Kidney capillary endothelial cell (primary cell): ENCODE results near the gene LAMA2.

Experiments used
- DNase-seq: peaks from one replicate; pipeline ENCODE4 v3.0.0-alpha.2; 2018; ENCODE audit warnings: low spot score

The LAMA2 gene

DNA sequence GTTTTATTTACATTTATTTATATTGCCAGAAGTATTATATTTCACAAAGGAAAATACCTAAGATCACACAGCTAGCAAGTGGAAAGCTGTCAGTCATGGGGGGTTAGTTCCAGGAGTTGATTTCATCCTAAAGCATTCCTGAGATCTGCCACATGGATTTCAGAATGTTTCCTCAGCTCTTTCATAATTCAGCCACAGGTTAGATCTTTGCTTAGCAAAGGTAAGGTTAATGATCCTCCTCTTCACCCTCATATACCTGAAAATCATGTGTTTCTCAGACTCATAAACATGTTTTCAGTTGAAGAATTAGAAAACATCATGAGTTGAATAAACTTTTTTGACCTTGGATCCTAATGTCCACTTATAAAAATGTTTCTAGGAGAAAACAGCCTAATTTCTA lies 611.6 kb downstream of the LAMA2 start:
- DNase-seq = no peak

- DNase-seq = no peak
These were observed 612.7 kb downstream of the LAMA2 start for GRCh38 chr6:129495652-129496051.

DNA sequence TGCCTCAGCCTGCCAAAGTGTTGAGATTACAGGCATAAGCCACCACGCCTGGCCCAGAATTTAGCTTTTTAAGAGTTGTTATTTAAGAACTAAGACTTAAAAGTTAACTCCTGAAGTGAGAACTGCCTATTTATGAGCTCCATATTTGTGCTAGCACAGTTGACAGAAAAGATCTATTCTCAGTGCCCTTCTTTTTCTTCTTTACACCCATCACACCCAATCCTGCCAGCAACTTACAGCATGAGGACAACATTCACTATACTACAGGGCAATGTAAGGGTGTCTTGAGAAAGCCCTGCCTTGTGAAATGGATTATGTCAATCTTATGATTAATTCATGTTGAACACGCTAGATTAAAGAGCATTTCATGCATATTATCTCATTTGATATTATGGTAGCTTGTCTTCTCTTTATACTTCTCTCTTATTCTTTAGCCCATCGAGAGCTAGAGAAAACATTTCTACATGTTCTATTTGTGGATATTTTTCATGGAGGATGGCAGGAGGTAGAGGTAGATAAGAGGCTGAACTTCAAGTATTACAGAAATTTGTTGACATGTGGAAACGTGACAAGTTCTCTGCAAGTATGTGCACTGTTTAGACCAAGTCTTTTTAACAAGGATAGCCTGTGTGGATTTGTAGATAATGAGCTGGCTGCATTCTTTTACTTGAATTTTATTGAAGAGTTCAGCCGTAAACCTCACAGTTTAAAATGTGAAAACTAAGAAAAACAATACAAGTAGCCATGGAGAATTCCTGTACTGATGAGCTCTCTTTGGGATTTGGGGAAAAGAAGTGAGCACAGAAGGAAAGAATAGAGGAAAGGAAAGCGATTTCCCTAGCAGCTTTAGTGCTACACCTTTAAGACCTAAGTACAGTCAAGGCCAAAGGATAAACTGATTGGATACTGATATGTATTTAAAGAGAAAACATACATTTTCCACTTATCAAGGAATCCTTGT lies 614.8 kb downstream of the LAMA2 start:
- DNase-seq = no peak

DNA sequence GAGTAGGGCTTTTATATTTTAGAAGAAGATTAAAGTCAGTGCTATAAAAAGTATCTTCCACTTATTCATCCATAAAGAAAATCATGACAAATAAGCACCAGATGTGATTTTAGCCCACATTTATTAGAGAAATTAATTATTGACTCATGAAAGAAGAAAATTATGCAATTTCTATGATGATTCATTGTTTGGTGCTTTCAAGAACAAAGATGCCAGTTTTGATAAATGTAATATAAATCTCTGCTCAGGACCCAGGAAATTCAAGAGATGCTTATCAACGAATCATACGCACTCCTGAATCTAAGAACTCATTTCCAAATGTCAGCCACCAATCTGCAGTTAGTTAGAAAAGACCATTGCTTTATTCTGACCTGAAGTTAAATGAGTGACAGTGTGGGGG lies 615.6 kb downstream of the LAMA2 start:
- no peak for DNase-seq

GRCh38 chr6:129498950-129499842 lies 616.3 kb downstream of the LAMA2 start:
- DNase-seq = peak; percentile 52

DNA sequence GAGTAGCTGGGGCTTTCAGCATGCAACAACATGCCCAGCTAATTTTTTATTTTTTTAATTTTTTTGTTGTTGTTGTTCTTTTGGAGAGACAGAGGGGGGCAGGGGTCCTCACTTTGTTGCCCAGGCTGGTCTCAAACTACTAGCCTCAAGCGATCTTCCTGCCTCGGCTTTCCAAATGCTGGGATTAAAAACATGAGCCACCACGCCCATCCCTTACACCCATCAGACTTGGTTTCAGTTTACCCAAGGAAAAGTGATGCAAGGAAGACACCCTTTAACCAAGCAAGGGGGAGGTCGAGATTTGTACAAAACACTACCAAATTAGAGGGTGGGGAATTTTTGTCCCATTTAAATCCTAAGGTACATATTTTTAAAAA lies 616.9 kb downstream of the LAMA2 start:
- no peak for DNase-seq

DNA sequence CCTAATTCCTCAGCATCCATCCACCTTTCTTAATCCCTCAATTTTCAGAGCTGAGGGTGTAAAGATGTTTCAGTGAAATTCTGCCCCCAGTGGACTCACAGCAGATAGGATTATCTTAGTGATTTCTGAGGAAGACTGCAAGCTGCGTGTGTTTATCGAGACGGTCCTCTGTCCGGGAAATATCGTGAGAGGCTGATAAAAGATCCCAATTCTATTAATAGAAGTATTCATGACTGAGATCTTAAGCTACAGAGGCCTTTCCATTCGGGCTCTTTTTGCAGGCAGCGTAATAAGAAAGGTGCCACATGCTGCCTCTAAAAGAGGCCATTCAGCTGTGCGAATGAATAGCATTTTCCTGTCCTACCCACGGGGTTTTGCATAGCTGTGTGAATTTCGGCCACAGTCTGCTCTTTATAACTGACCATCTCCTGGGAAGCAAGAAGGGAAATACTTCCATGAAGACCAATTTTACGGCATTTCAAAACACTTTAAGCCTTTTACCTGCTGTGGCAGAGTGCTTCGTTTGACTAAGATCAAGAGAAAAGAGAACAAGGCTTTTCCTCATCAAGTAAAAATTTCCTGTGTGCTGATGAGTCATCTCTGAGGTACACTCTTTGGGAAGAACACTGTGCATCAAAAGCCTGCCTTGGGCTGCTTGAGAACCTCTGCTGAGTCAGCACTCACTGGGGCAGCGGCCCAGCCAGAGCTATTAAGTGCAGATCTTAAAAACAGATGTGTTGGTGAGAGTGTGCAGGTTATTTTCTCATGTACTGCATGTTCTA lies 618.2 kb downstream of the LAMA2 start:
- peak; percentile 60 for DNase-seq

DNA sequence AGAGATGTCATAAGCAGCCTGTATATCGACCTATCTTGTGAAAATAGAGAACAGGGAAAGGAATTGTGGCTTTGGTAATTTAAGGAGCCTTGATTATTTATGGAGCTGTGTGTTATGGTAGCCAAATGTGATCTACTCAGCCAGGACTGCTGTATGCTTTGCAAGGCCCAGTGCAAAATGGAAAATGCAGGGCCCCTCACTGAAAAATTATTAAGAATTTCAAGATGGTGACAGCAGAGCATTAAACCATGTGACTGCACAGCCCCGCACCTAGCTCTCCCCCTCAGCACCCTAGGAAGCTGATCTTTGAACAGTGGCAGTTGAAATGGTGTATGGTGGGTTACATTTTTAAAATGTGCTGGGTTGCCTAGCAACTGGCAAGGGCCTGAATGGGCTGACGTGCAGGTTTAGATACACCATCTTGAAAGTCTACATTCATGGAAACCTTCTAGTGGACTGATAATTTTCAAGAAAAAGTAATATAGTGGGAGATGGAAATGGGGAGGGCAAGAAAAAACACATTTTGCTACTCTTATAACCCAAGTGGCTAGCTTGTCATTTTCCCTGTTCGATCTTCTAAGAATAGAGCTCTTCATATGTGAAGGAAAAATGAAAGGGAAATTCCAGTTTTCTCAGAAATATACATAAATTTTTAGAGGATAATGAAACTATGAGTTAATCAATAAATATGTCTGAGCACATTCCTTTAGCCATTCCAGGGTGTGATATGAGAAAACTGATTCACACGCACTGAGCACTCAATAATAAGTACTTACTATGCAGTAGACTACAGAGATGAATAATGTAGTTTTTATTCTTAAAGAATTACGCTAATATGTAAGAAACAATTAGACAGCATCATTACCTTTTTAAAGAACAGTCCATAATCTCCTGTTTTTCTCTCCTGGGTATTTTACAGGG lies 619.1 kb downstream of the LAMA2 start:
- no peak for DNase-seq

- no peak for DNase-seq
These were observed 621.5 kb downstream of the LAMA2 start for GRCh38 chr6:129504456-129504855.

DNA sequence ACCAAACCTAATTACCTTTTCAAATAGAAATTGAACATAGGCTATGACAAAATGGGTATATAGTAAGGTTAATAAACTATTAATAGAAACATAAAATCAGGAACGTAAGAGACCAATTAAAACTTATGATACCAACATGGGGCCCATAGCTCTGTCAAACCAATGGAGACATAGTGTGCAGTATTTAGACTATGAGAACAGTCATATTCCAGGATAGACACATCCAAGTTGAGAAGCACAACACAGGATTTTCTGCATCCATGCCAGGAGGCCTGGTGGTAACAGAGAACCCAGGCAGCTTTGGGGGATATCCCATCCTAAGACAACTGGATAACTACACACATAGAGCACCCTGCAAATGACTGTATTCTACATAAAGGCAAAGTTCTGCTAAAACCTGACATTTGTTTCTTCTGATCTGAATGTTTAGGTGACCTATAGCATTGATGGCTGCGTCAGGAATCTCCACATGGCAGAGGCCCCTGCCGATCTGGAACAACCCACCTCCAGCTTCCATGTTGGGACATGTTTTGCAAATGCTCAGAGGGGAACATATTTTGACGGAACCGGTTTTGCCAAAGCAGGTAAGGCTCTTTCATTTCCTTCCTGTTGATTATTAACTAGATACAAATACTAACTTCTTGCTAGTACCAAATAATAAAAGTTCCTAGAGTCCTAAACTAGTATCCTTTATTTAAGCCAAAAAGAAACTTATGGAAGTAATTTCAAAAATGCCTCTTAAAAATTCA lies 624.3 kb downstream of the LAMA2 start:
- DNase-seq = no peak

DNA sequence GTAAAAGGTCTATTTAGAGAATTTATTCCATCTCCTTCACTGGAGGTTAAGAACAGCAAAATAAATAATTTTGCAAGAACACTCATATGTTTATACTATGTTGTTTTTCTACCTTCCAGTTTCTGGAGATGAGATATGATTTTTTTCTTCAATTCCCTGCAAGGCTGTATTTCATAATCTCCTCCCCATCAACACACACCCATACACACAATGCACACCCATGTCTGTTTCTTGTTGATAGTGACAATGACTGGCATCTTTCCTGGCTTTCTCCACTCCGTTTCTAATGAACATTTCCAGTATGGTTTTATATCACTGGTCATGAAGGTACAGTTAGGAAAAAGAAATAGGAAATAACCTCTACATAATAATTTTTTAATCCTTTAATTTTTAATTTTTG lies 624.9 kb downstream of the LAMA2 start:
- no peak for DNase-seq

GRCh38 chr6:129508477-129509145 lies 625.7 kb downstream of the LAMA2 start:
- DNase-seq = no peak

GRCh38 chr6:129510950-129511349 lies 628.0 kb downstream of the LAMA2 start:
- peak; percentile 64 for DNase-seq

DNA sequence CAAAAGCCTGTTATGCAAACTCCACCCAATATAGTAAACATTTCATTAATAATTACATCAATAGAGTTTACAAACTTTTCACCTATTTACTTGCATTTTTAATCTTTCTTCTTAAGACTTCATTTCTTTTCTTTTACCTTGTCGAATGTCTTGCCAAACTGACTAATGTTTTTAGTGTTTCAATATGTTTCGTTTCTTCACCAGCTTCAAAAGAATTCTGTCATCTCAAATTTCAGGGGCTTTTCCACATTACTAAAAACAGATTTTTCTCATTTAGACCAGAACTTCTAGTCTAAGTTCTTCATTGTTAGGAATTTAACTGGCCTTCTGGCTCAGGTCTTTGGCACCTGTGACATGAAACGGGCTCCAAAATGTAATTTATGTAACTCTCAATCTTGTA lies 630.5 kb downstream of the LAMA2 start:
- no peak for DNase-seq

DNA sequence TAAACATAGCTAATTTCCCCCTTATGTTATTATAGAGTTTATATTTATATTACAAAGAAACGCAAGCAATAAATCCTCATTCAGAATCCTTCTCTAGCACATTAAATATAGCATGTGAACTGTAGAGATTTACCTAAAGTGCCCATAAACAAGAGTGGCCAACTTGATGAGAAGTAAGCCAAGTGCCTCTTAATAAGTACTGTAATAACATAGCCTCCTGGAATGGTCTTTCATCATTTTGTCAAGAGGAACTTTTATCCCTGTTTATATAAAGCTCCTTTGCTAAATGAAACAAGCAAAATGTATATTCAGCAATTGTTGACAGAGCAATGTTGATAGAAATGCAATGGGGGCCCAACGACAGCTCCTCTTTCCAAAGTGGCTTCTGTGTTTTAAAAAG lies 632.1 kb downstream of the LAMA2 start:
- DNase-seq = no peak

DNA sequence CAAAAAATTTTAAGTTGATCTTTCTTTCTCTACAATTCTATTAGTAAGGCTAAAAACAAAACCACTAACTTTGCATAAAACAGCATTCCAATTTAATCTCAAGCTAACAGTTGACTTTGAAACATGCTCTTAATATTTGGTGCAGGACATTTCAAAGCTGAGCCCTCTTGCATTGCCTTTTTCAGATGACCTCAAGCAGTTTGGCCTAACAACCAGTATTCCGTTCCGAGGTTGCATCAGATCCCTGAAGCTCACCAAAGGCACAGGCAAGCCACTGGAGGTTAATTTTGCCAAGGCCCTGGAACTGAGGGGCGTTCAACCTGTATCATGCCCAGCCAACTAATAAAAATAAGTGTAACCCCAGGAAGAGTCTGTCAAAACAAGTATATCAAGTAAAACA lies 633.1 kb downstream of the LAMA2 start:
- DNase-seq = no peak

DNA sequence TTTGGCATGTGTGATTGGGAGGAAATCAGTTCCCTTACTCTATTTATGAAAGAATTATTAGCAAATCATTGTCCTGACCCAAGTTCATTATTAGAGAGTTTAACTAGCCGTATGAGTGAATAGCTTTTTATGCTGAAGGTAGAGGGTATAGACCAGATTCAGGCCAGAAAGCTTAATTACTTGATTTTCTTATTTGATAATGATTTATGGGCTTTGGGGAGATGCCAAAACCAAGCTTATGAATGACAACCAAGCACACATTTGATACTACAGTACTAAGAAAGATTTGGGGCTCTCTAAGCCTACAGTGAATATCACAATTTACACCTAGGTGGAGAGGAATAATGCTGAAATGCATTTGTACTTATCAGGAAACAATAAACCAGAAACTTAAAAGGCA lies 633.8 kb downstream of the LAMA2 start:
- no peak for DNase-seq

GRCh38 chr6:129517288-129517687 lies 634.4 kb downstream of the LAMA2 start:
- peak; percentile 13 for DNase-seq

DNA sequence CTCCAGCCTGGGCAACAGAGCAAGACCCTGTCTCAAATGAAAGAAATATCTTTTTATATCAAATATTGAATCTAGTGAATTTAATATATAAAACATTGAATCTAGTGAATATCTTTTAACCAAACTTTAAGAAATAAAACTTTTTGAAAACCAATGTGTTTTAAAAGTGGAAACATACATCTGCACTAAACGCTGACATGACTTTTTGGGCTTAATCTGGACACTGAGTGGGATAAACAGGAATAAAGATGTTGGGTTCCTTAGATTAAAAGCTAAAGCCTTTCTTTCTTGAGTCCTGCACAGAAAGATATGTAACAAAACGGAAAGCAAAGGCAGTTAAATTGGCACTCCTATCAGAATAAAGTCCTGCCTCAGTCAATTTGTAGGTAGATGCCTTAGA lies 636.8 kb downstream of the LAMA2 start:
- DNase-seq = no peak

- no peak for DNase-seq
These were observed 639.0 kb downstream of the LAMA2 start for GRCh38 chr6:129521946-129522345.
